ENCODE measurements around the gene P2RY8. TPM values are rescaled to one million over a fixed set of nuclear protein-coding genes. Genes with fewer than 3 reads are reported as not detected.
"Not testable (repeated sequence)": the region's sequence is repeated elsewhere in the genome, so short reads cannot be mapped to it uniquely, and the experiment has no call there.

The P2RY8 gene
- total RNA-seq, 1 donor from 2014 or later, result 1.6 TPM

GRCh38 chrX:1525583-1526355 is 11.2 kb downstream of the P2RY8 start:
- intact Hi-C loops (cut with DNase I), result no loop called here
- ATAC-seq (ENCODE audit: poor library complexity), result no peak
- no peak for DNase-seq

GRCh38 chrX:1524874-1525582 is 12.0 kb downstream of the P2RY8 start:
- DNase-seq (no peak), ATAC-seq (ENCODE audit: poor library complexity) (no peak)

GRCh38 chrX:1522905-1523304 is 14.1 kb downstream of the P2RY8 start:
- ATAC-seq (ENCODE audit: poor library complexity); intact Hi-C loops (cut with DNase I); DNase-seq: not testable (repeated sequence)

More at GRCh38 chrX:1524874-1525582, 12.0 kb downstream of the P2RY8 start:
- intact Hi-C loops (cut with DNase I), result no loop called here

GRCh38 chrX:1521459-1521956 is 15.5 kb downstream of the P2RY8 start:
- ATAC-seq (ENCODE audit: poor library complexity) (no peak), DNase-seq (no peak)
- intact Hi-C loops (cut with DNase I), result no loop called here

GRCh38 chrX:1520350-1520749 is 16.6 kb downstream of the P2RY8 start:
- DNase-seq (no peak), ATAC-seq (ENCODE audit: poor library complexity) (no peak)
- intact Hi-C loops (cut with DNase I), result no loop called here

GRCh38 chrX:1519022-1519497 is 17.9 kb downstream of the P2RY8 start:
- intact Hi-C loops (cut with DNase I), result no loop called here
- DNase-seq (no peak), ATAC-seq (ENCODE audit: poor library complexity) (no peak)

- ATAC-seq (ENCODE audit: poor library complexity), result no peak
- DNase-seq, result no peak
- intact Hi-C loops (cut with DNase I), result no loop called here
Observed at GRCh38 chrX:1518512-1518911, 18.5 kb downstream of the P2RY8 start.

GRCh38 chrX:1516596-1517104 is 20.3 kb downstream of the P2RY8 start:
- intact Hi-C loops (cut with DNase I), result no loop called here
- DNase-seq, result no peak
- no peak for ATAC-seq (ENCODE audit: poor library complexity)

GRCh38 chrX:1511829-1512228 is 25.2 kb downstream of the P2RY8 start:
- no peak for DNase-seq
- ATAC-seq (ENCODE audit: poor library complexity), result no peak
- intact Hi-C loops (cut with DNase I), result no loop called here

- DNase-seq (no peak), ATAC-seq (ENCODE audit: poor library complexity) (no peak)
- intact Hi-C loops (cut with DNase I), result no loop called here
Observed at GRCh38 chrX:1511150-1511549, 25.8 kb downstream of the P2RY8 start.

- DNase-seq, result no peak
- ATAC-seq (ENCODE audit: poor library complexity), result no peak
- intact Hi-C loops (cut with DNase I), result no loop called here
Observed at GRCh38 chrX:1507511-1508463, 29.2 kb downstream of the P2RY8 start.

- intact Hi-C loops (cut with DNase I), result no loop called here
- DNase-seq, result no peak
- ATAC-seq (ENCODE audit: poor library complexity), result no peak
Observed at GRCh38 chrX:1506916-1507315, 30.1 kb downstream of the P2RY8 start.

GRCh38 chrX:1502853-1503252 is 34.1 kb downstream of the P2RY8 start:
- intact Hi-C loops (cut with DNase I), result no loop called here
- DNase-seq (no peak), ATAC-seq (ENCODE audit: poor library complexity) (no peak)

GRCh38 chrX:1502241-1502640 is 34.7 kb downstream of the P2RY8 start:
- no peak for ATAC-seq (ENCODE audit: poor library complexity)
- DNase-seq, result no peak
- intact Hi-C loops (cut with DNase I), result no loop called here

- DNase-seq (no peak), ATAC-seq (ENCODE audit: poor library complexity) (peak; percentile 31)
- intact Hi-C loops (cut with DNase I), result no loop called here
Observed at GRCh38 chrX:1500701-1501624, 36.0 kb downstream of the P2RY8 start.

- no peak for ATAC-seq (ENCODE audit: poor library complexity)
- DNase-seq, result no peak
- intact Hi-C loops (cut with DNase I), result no loop called here
Observed at GRCh38 chrX:1496076-1496475, 40.9 kb downstream of the P2RY8 start.

- ATAC-seq (ENCODE audit: poor library complexity), result peak; percentile 25
- intact Hi-C loops (cut with DNase I), result no loop called here
- no peak for DNase-seq
Observed at GRCh38 chrX:1493877-1494510, 43.0 kb downstream of the P2RY8 start.

Data from Right ventricle myocardium superior (tissue), 1 donor.